GM12864 (cell line): ENCODE results near the gene COPZ1.

Experiments
- DNase-seq: peaks from one replicate; pipeline ENCODE4 v3.0.0-alpha.2; 2011; ENCODE audit warnings: low read depth
- H3K4me3 ChIP-seq: 2 replicates; pipeline ENCODE4 v1.5.1; 2011; ENCODE audit warnings: mild to moderate bottlenecking, low read depth, low read length, control low read depth
- CTCF ChIP-seq: IDR thresholded peaks from 2 replicates; pipeline ENCODE4 v1.5.1; 2011; ENCODE audit warnings: low read depth, mild to moderate bottlenecking, moderate library complexity, low read length, control low read depth, inconsistent platforms; ENCODE audit errors: missing control alignments

COPZ1 gene

GRCh38 chr12:54292931-54293241 is 32.0 kb upstream of the COPZ1 start:
- DNase-seq = no peak
- TF ChIP-seq CTCF = no peak
- H3K4me3 ChIP-seq = no peak overlapping the region

- peak; percentile 91 for TF ChIP-seq CTCF
- DNase-seq = no peak
- no peak overlapping the region for H3K4me3 ChIP-seq
Observed at GRCh38 chr12:54294152-54294952, 30.6 kb upstream of the COPZ1 start.

- DNase-seq = no peak
- H3K4me3 ChIP-seq = no peak overlapping the region
- no peak for TF ChIP-seq CTCF
Observed at GRCh38 chr12:54294953-54295566, 29.9 kb upstream of the COPZ1 start.

- H3K4me3 ChIP-seq = no peak overlapping the region
- DNase-seq = no peak
- no peak for TF ChIP-seq CTCF
Observed at GRCh38 chr12:54296393-54297099, 28.4 kb upstream of the COPZ1 start.

GRCh38 chr12:54298904-54299303 is 26.0 kb upstream of the COPZ1 start:
- no peak overlapping the region for H3K4me3 ChIP-seq
- no peak for DNase-seq
- TF ChIP-seq CTCF = no peak

GRCh38 chr12:54299515-54300224 is 25.3 kb upstream of the COPZ1 start:
- H3K4me3 ChIP-seq = no peak overlapping the region
- DNase-seq = no peak
- TF ChIP-seq CTCF = no peak
